Uterus (tissue), 4 donors: ENCODE results near the gene TTC1. TPM values are rescaled to one million over a fixed set of nuclear protein-coding genes. Genes with fewer than 3 reads are reported as not detected.

ENCODE experiments used
- DNase-seq, 2 donors: peaks; one replicate each; pipeline ENCODE4 v3.0.0-alpha.2; 2019 to 2020
- H3K27ac ChIP-seq, 2 donors: fragments of 200-600 bp; sonication (generic); 1 replicate in 1 of 2; 2 replicates in 1 of 2; pipeline ENCODE4 v1.5.1; 2016 to 2018
- H3K27me3 ChIP-seq, 2 donors: fragments of 200-600 bp; sonication (generic); one replicate each; pipeline ENCODE4 v1.5.1; 2018 to 2019; ENCODE audit warnings: control low read depth in 1 of 2
- H3K36me3 ChIP-seq, 2 donors: fragments of 200-600 bp; sonication (generic); one replicate each; pipeline ENCODE4 v1.5.1; 2019; ENCODE audit warnings: control low read depth in 1 of 2
- H3K4me1 ChIP-seq, 2 donors: fragments of 200-600 bp; sonication (generic); one replicate each; pipeline ENCODE4 v1.5.1; 2018 to 2019; ENCODE audit warnings: control low read depth in 1 of 2
- H3K4me3 ChIP-seq, 2 donors: fragments of 200-600 bp; sonication (generic); 1 replicate in 1 of 2; 2 replicates in 1 of 2; pipeline ENCODE4 v1.5.1; 2018 to 2019; ENCODE audit warnings: mild to moderate bottlenecking in 1 of 2
- H3K9me3 ChIP-seq, 2 donors: fragments of 200-600 bp; sonication (generic); one replicate each; pipeline ENCODE4 v1.5.1; 2019; ENCODE audit warnings: control low read depth in 1 of 2
- POLR2A ChIP-seq, 2 donors: fragments of 450-650 bp; IDR thresholded peaks; one replicate each; pipeline ENCODE4 v1.6.1; 2016; ENCODE audit warnings: antibody characterized with exemption in 2 of 2, mild to moderate bottlenecking in 1 of 2, moderate library complexity in 1 of 2
- intact Hi-C: fragments of 100-400 bp; cut with DNase I; formaldehyde crosslinking; loops from one replicate; pipeline ENCODE4 v1.15.1; 2023; ENCODE audit warnings: low total_unique reads
- total RNA-seq, 4 donors: library from RNA; depleted of rRNA in 3 of 4; stranded (reverse); fragments of >200 nt in 3 of 4; gene quantifications; one replicate each; pipeline versions ENCODE4 v1.1.0 to v1.2.4, GENCODE V29; 2014 to 2023
- TF ChIP-seq, protein P1 (sequence below), 4 experiments: fragments of 200-600 bp in 2 of 4; fragments of 450-650 bp in 2 of 4; sonication (generic) in 2 of 4; IDR thresholded peaks; one replicate each; pipeline ENCODE4 v1.5.1; 2016 to 2019; ENCODE audit warnings: antibody characterized with exemption in 4 of 4, mild to moderate bottlenecking in 2 of 4, moderate library complexity in 1 of 4
- donor health status: DM: yes; HTN: yes; CAD: no.

Gene TTC1
- total RNA-seq, 4 donors from 2014 or later = 9.7 to 43.5 (median 41.1) TPM

DNA sequence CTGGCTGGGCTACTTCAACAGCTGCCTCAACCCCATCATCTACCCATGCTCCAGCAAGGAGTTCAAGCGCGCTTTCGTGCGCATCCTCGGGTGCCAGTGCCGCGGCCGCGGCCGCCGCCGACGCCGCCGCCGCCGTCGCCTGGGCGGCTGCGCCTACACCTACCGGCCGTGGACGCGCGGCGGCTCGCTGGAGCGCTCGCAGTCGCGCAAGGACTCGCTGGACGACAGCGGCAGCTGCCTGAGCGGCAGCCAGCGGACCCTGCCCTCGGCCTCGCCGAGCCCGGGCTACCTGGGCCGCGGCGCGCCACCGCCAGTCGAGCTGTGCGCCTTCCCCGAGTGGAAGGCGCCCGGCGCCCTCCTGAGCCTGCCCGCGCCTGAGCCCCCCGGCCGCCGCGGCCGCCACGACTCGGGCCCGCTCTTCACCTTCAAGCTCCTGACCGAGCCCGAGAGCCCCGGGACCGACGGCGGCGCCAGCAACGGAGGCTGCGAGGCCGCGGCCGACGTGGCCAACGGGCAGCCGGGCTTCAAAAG is 36.9 kb upstream of the TTC1 start:
- H3K4me3 ChIP-seq = peak overlapping the region in 1 of 2 donors; percentile 21

DNA sequence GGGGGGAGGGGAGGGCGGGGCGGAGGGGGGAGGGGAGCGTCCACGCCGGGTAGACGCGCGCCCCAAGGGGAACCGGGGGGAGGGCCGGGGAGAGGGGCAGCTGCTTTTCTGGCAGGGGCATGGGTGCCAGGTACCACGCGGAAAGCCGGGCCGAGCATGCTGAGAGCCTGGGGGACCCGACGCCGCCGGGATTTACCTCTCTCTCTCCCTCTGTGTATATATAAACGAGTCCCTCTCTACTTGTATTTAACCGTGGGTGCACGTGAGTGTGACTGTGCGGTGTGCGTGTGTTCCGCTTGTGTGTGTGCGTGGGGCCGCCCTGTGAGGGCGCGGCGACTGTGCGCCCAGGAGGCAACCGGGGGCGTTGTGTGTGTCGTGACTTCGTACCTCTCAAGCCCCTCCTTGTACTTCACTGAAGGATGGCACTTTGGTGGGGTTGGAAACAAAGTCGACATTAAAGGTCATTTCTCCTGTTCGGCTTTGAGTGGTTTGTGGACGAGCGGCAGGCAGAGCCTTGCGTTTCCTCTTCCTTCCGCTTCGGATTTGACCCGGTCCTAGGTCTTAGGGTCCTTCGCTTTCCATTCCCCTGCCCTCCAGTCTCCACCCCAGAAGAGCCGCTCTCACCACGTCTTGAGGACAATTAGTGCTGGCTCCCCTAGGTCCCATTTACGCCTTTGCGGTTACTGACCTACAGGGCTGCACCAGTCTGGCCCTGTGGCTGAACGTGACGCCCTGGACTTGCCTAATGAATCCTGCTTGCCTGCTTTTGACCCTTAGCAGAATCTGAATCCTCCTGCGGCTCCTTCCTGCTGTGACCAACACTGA is 36.2 kb upstream of the TTC1 start:
- no peak overlapping the region for H3K4me3 ChIP-seq
- no peak overlapping the region for H3K27ac ChIP-seq
- peaks cover 0 to 16% of the 10 kb centered on the region in 2 donors for H3K27me3 ChIP-seq
- no peaks in the 10 kb centered on the region for H3K36me3 ChIP-seq
- H3K9me3 ChIP-seq = no peaks in the 10 kb centered on the region
- no peak for DNase-seq
- no peaks in the 10 kb centered on the region for H3K4me1 ChIP-seq
- TF ChIP-seq POLR2A (IDR thresholded peaks at IDR 0.05) = no peak
- TF ChIP-seq, protein P1, sequence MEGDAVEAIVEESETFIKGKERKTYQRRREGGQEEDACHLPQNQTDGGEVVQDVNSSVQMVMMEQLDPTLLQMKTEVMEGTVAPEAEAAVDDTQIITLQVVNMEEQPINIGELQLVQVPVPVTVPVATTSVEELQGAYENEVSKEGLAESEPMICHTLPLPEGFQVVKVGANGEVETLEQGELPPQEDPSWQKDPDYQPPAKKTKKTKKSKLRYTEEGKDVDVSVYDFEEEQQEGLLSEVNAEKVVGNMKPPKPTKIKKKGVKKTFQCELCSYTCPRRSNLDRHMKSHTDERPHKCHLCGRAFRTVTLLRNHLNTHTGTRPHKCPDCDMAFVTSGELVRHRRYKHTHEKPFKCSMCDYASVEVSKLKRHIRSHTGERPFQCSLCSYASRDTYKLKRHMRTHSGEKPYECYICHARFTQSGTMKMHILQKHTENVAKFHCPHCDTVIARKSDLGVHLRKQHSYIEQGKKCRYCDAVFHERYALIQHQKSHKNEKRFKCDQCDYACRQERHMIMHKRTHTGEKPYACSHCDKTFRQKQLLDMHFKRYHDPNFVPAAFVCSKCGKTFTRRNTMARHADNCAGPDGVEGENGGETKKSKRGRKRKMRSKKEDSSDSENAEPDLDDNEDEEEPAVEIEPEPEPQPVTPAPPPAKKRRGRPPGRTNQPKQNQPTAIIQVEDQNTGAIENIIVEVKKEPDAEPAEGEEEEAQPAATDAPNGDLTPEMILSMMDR (IDR thresholded peaks at IDR 0.05) = no peak
- intact Hi-C loops = no loop called here

More for the DNA sequence above, 36.9 kb upstream of the TTC1 start:
- no peak for DNase-seq
- Histone ChIP-seq H3K27ac (no peak overlapping the region), H3K4me1 (no peaks in the 10 kb centered on the region), H3K27me3 (peaks cover 0 to 16% of the 10 kb centered on the region in 2 donors), H3K36me3 (no peaks in the 10 kb centered on the region), H3K9me3 (no peaks in the 10 kb centered on the region)
- intact Hi-C loops = no loop called here
- TF ChIP-seq POLR2A (IDR thresholded peaks at IDR 0.05) = no peak
- TF ChIP-seq, protein P1 (IDR thresholded peaks at IDR 0.05) = no peak

DNA sequence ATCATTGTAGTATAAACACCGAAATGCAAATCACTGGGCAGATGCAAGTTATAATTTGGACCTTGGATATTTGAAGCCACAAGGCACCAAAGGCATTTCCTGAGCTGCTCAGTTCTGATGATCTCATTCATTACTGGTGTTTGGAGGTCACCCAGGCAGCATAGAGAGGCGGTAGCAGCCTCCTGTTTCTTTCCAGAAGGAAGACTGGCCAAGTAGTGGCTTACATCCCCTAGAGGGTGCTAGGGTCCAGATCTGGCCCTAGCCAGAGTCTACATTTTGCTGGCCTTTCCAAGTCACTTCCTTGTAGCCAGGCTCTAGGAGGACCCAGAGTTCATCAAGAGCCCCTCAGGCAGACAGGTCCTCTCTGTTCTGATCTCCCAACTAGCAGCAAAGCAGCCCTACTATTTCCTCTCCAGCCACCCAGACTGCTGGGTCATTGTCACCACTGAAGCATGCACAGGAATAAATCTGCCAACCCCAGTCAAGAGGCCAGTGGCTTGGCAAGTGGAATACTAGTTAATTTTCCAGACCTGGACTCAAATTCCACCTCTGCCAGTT is 33.4 kb upstream of the TTC1 start:
- no peaks in the 10 kb centered on the region for H3K36me3 ChIP-seq
- intact Hi-C loops = no loop called here
- H3K4me1 ChIP-seq = no peaks in the 10 kb centered on the region
- H3K4me3 ChIP-seq = no peak overlapping the region
- no peak for TF ChIP-seq POLR2A (IDR thresholded peaks at IDR 0.05)
- TF ChIP-seq, protein P1 (IDR thresholded peaks at IDR 0.05) = no peak
- no peak overlapping the region for H3K27ac ChIP-seq
- DNase-seq = no peak
- H3K27me3 ChIP-seq = peaks cover 0 to 11% of the 10 kb centered on the region in 2 donors
- no peaks in the 10 kb centered on the region for H3K9me3 ChIP-seq

DNA sequence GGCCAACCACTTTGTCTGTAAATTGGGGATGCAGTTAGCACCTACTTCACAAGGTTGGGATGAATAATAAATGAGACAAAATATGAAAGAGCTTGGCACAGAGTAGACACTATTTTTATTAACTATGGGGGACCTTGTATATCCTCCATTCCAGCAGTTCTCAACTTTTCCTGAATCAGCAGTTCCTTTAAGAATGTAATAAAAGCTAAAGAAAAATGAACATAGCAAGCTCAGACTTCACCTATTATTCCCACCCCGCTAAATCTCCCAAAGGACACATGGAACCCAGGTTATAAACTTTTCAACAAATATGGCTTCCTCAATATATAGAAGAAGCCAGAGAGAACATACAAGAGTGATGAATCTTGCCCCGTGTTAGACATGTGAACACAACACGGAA is 32.0 kb upstream of the TTC1 start:
- Histone ChIP-seq H3K4me1 (no peaks in the 10 kb centered on the region), H3K36me3 (no peaks in the 10 kb centered on the region), H3K4me3 (no peak overlapping the region), H3K9me3 (no peaks in the 10 kb centered on the region), H3K27ac (no peak overlapping the region), H3K27me3 (no peaks in the 10 kb centered on the region)
- intact Hi-C loops = no loop called here
- TF ChIP-seq, protein P1 (IDR thresholded peaks at IDR 0.05) = no peak
- no peak for TF ChIP-seq POLR2A (IDR thresholded peaks at IDR 0.05)
- no peak for DNase-seq

DNA sequence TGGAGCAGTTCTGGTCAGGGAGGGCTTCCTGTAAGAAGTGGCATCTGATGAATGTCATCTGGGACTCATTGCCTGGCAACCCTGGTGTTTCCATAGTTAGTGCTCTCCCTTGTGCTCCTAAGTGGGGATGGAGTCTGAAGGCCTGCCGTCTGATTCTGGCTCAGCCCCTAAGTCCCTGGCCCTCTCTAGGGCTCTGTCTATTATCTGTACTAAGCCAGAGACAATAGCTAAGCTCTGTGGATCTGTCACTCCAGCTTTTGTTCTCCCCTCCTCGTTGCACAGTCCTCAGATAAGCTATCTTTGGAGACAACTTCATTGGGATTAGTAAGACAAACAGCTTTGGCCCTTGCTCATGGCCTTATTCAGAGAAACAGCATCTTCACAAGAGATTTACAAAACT is 30.6 kb upstream of the TTC1 start:
- H3K27me3 ChIP-seq = no peaks in the 10 kb centered on the region
- no peaks in the 10 kb centered on the region for H3K4me1 ChIP-seq
- H3K9me3 ChIP-seq = no peaks in the 10 kb centered on the region
- H3K36me3 ChIP-seq = no peaks in the 10 kb centered on the region
- no peak for TF ChIP-seq POLR2A (IDR thresholded peaks at IDR 0.05)
- TF ChIP-seq, protein P1 (IDR thresholded peaks at IDR 0.05) = no peak
- H3K27ac ChIP-seq = no peak overlapping the region
- DNase-seq = no peak
- intact Hi-C loops = no loop called here
- no peak overlapping the region for H3K4me3 ChIP-seq
